ENCODE data around the gene LARGE2.

Gene LARGE2

DNA sequence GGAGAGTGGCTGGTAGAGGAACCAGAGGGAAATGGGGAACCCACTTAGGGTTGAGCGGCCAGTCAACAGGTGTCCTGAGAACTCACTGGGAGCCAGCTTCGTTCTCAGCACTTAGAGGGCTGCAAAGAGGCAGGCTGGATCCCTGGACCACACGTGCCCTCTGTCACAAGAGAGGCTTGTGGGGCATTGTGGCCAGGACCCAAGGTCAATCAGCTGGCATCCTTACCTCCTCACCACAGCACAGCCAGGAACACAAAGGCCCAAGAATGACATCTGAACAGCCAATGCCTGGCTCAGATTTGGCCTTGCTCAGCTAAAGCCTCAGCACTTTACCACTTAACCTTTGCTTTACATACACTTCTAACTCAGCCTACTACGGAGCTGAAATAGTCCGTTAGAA is 29.6 kb upstream of the LARGE2 start:
- TF ChIP-seq, protein P1, sequence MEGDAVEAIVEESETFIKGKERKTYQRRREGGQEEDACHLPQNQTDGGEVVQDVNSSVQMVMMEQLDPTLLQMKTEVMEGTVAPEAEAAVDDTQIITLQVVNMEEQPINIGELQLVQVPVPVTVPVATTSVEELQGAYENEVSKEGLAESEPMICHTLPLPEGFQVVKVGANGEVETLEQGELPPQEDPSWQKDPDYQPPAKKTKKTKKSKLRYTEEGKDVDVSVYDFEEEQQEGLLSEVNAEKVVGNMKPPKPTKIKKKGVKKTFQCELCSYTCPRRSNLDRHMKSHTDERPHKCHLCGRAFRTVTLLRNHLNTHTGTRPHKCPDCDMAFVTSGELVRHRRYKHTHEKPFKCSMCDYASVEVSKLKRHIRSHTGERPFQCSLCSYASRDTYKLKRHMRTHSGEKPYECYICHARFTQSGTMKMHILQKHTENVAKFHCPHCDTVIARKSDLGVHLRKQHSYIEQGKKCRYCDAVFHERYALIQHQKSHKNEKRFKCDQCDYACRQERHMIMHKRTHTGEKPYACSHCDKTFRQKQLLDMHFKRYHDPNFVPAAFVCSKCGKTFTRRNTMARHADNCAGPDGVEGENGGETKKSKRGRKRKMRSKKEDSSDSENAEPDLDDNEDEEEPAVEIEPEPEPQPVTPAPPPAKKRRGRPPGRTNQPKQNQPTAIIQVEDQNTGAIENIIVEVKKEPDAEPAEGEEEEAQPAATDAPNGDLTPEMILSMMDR (IDR thresholded peaks at IDR 0.05; ENCODE audit: low read depth, low read length), result no peak
- DNase-seq, result no peak
- Histone ChIP-seq H3K36me3 (no peaks in the 10 kb centered on the region), H3K27me3 (ENCODE audit: insufficient read depth, low read depth, severe bottlenecking) (no peaks in the 10 kb centered on the region), H3K27ac (no peak overlapping the region), H3K9me3 (ENCODE audit: severe bottlenecking) (no peaks in the 10 kb centered on the region), H3K4me3 (ENCODE audit: low read depth, low read length) (no peak overlapping the region)

DNA sequence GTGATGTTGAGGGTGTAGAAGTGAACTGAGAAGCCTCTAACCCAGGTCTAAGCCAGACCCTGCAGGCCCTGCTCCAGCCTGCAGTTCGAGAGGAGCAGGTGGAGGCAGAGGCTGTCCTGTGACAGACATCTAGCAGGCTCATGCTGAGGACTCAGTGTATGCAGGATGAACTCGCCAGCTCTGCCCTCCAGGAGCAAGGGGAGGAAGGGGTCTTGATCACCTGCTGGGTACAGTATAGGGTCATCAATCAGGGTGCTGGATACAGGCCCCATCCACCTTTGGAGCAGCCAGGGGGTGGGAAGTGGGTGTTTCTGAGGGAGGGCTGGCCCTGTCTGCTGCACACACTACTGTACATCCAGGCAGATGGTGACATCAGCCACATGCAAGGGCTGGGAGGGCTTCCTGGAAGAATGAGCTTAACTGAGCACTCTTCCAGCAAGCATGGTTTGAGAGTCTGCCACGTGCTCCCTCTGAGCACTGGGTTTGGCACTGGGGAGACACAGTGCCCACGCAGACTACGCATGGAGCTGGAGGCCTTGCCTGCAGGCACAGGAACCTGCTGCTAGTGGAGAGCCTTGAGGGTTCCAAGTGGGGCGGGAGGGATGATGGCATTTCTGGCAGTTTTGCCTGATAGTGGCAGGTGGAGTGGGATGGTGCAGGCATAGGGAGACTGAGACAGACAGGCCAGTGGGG is 27.8 kb upstream of the LARGE2 start:
- peaks cover 3% of the 10 kb centered on the region; the same call in 1 of the 2 replicates for H3K36me3 ChIP-seq
- no peak for DNase-seq
- H3K27me3 ChIP-seq (ENCODE audit: insufficient read depth, low read depth, severe bottlenecking), result no peaks in the 10 kb centered on the region
- TF ChIP-seq, protein P1 (IDR thresholded peaks at IDR 0.05; ENCODE audit: low read depth, low read length), result no peak
- H3K4me3 ChIP-seq (ENCODE audit: low read depth, low read length), result no peak overlapping the region
- H3K27ac ChIP-seq, result no peak overlapping the region
- no peaks in the 10 kb centered on the region for H3K9me3 ChIP-seq (ENCODE audit: severe bottlenecking)

DNA sequence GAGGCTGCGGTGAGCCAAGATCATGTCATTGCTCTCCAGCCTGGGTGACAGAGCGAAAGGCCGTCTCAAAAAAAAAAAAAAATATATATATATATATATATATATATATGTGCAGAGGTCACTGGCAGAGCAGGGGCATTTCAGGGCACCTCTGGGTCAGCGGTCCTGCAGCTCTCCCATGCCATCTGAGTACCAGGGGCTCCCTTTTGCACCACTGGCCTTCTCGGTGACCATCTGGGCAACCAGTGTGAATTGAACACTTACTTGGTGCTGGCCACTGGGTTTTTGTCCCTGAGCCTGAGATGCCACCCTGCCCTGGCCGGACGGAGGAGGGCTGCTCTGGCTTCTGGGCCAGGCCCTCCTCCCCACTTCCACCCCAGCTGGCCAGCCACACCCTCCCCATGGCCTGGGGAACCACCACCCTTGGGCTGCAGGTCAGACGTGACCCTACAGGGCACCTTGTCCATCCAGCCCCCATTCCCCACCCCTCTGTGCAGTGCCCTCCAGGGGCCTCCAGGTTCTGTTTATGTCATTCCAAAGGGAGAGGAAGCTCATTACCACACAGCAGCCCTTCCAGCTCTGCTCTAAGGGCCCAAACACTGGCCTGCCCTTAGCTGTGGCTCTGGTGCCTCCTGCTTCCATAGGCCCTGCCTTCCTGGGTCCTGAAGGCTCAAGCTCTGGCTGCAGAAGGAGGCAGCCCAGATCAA is 26.8 kb upstream of the LARGE2 start:
- TF ChIP-seq, protein P1 (IDR thresholded peaks at IDR 0.05; ENCODE audit: low read depth, low read length), result no peak
- peak overlapping the region; percentile 72 for H3K27ac ChIP-seq
- H3K36me3 ChIP-seq, result peaks cover 3% of the 10 kb centered on the region; the same call in 1 of the 2 replicates
- H3K27me3 ChIP-seq (ENCODE audit: insufficient read depth, low read depth, severe bottlenecking), result no peaks in the 10 kb centered on the region
- DNase-seq, result no peak
- no peak overlapping the region for H3K4me3 ChIP-seq (ENCODE audit: low read depth, low read length)
- no peaks in the 10 kb centered on the region for H3K9me3 ChIP-seq (ENCODE audit: severe bottlenecking)

DNA sequence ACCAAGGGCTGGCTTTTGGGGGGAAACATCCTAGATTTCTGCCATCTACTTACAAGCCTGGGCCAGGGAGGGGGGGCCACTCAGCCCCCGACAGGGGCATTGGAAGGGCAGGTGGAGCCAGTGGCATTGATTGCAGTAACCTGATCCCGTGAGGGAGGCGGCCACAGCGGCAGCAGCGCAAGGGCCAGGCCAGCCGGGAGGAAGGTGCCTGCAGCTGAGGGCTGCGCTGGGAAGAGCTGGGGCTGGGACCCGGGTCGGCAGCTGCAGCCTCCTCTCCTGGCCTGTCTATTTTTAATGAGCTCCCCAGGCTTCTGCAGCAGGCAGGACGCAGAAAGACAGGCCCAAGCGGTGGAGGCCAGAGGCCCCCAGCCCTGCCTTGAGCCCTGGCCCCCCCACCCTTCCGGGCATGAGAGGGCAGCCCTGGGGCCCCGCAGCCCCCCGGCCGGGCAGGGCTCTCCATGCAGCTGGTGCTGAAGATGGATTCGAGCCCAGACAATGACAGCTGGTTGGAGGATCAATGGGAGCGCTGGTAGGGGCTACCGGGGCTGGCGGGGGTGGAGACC is 26.0 kb upstream of the LARGE2 start:
- Histone ChIP-seq H3K9me3 (ENCODE audit: severe bottlenecking) (no peaks in the 10 kb centered on the region), H3K27me3 (ENCODE audit: insufficient read depth, low read depth, severe bottlenecking) (no peaks in the 10 kb centered on the region), H3K4me3 (ENCODE audit: low read depth, low read length) (peak overlapping the region; percentile 28), H3K27ac (peak overlapping the region; percentile 72), H3K36me3 (peaks cover 7% of the 10 kb centered on the region)
- TF ChIP-seq, protein P1 (IDR thresholded peaks at IDR 0.05; ENCODE audit: low read depth, low read length), result no peak
- peak; percentile 76 for DNase-seq

DNA sequence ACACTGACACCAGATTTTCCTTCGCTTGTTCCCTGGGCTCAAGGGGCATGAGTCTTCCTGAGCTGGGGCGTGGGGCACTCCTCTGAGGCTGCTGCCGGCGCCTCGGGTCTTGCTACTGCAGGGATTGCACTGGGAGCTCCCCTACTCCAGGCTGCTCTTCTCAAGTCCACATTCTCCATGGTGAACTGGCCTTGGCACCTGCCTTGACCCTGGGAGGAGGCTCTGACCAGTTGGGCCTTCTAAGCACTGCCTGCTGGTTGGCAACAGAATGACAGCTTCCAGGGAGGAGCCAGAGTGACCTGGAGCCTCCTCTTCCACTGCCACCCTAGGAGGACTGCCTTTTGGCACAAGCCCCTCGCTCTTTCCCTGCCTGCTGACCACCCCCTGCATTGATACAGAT is 24.9 kb upstream of the LARGE2 start:
- H3K27ac ChIP-seq, result peak overlapping the region; percentile 98
- no peak overlapping the region for H3K4me3 ChIP-seq (ENCODE audit: low read depth, low read length)
- TF ChIP-seq, protein P1 (IDR thresholded peaks at IDR 0.05; ENCODE audit: low read depth, low read length), result peak; percentile 39; the same call in 1 of the 2 replicates
- no peaks in the 10 kb centered on the region for H3K9me3 ChIP-seq (ENCODE audit: severe bottlenecking)
- H3K27me3 ChIP-seq (ENCODE audit: insufficient read depth, low read depth, severe bottlenecking), result no peaks in the 10 kb centered on the region
- DNase-seq, result no peak
- H3K36me3 ChIP-seq, result peaks cover 17% of the 10 kb centered on the region
